Measurements from ENCODE around the gene KRT7.

The KRT7 gene

GRCh38 chr12:52254965-52255751 lies 22.1 kb downstream of the KRT7 start:
- no peak overlapping the region for H3K4me3 ChIP-seq (ENCODE audit: insufficient read depth, low read length, poor library complexity, severe bottlenecking)
- no peaks in the 10 kb centered on the region for H3K27me3 ChIP-seq (ENCODE audit: low read length)
- no peaks in the 10 kb centered on the region for H3K36me3 ChIP-seq (ENCODE audit: low read length)
- H3K27ac ChIP-seq (ENCODE audit: low read depth, low read length), result no peak overlapping the region
- TF ChIP-seq CTCF (IDR thresholded peaks at IDR 0.05; ENCODE audit: insufficient read depth, low read length, poor library complexity, severe bottlenecking) (no peak), EZH2phosphoT487 (conservative IDR thresholded peaks at IDR 0.05; ENCODE audit: low read length) (no peak)
- H3K9me2 ChIP-seq (replicated peaks; ENCODE audit: insufficient read depth, low read length), result no peaks in the 10 kb centered on the region
- H3K4me2 ChIP-seq (ENCODE audit: low read depth, low read length, poor library complexity, severe bottlenecking), result no peak overlapping the region
- H2AFZ ChIP-seq (ENCODE audit: low read depth, low read length, severe bottlenecking), result no peak overlapping the region
- no peaks in the 10 kb centered on the region for H3K9me3 ChIP-seq (ENCODE audit: insufficient read depth, low read length)
- no peaks in the 10 kb centered on the region for H4K20me1 ChIP-seq (ENCODE audit: low read depth, low read length)
- no peaks in the 10 kb centered on the region for H3K79me2 ChIP-seq (ENCODE audit: insufficient read depth, low read length)
- no peaks in the 10 kb centered on the region for H3F3A ChIP-seq (ENCODE audit: insufficient read depth)
- no peak overlapping the region for H3K9ac ChIP-seq (ENCODE audit: low read length)

GRCh38 chr12:52255926-52256583 lies 23.0 kb downstream of the KRT7 start:
- no peaks in the 10 kb centered on the region for H3F3A ChIP-seq (ENCODE audit: insufficient read depth)
- no peak overlapping the region for H3K9ac ChIP-seq (ENCODE audit: low read length)
- no peaks in the 10 kb centered on the region for H3K9me3 ChIP-seq (ENCODE audit: insufficient read depth, low read length)
- H3K4me2 ChIP-seq (ENCODE audit: low read depth, low read length, poor library complexity, severe bottlenecking), result no peak overlapping the region
- no peaks in the 10 kb centered on the region for H4K20me1 ChIP-seq (ENCODE audit: low read depth, low read length)
- no peaks in the 10 kb centered on the region for H3K79me2 ChIP-seq (ENCODE audit: insufficient read depth, low read length)
- no peaks in the 10 kb centered on the region for H3K9me2 ChIP-seq (replicated peaks; ENCODE audit: insufficient read depth, low read length)
- H3K36me3 ChIP-seq (ENCODE audit: low read length), result no peaks in the 10 kb centered on the region
- H3K27me3 ChIP-seq (ENCODE audit: low read length), result no peaks in the 10 kb centered on the region
- H3K4me3 ChIP-seq (ENCODE audit: insufficient read depth, low read length, poor library complexity, severe bottlenecking), result no peak overlapping the region
- no peak overlapping the region for H3K27ac ChIP-seq (ENCODE audit: low read depth, low read length)
- TF ChIP-seq EZH2phosphoT487 (conservative IDR thresholded peaks at IDR 0.05; ENCODE audit: low read length), result no peak
- no peak for TF ChIP-seq CTCF (IDR thresholded peaks at IDR 0.05; ENCODE audit: insufficient read depth, low read length, poor library complexity, severe bottlenecking)
- H2AFZ ChIP-seq (ENCODE audit: low read depth, low read length, severe bottlenecking), result no peak overlapping the region

GRCh38 chr12:52256584-52256935 lies 23.5 kb downstream of the KRT7 start:
- no peaks in the 10 kb centered on the region for H3K9me2 ChIP-seq (replicated peaks; ENCODE audit: insufficient read depth, low read length)
- H3F3A ChIP-seq (ENCODE audit: insufficient read depth), result no peaks in the 10 kb centered on the region
- no peak overlapping the region for H3K9ac ChIP-seq (ENCODE audit: low read length)
- no peak overlapping the region for H3K27ac ChIP-seq (ENCODE audit: low read depth, low read length)
- no peaks in the 10 kb centered on the region for H3K9me3 ChIP-seq (ENCODE audit: insufficient read depth, low read length)
- H3K79me2 ChIP-seq (ENCODE audit: insufficient read depth, low read length), result no peaks in the 10 kb centered on the region
- no peaks in the 10 kb centered on the region for H3K36me3 ChIP-seq (ENCODE audit: low read length)
- TF ChIP-seq EZH2phosphoT487 (conservative IDR thresholded peaks at IDR 0.05; ENCODE audit: low read length) (no peak), CTCF (IDR thresholded peaks at IDR 0.05; ENCODE audit: insufficient read depth, low read length, poor library complexity, severe bottlenecking) (no peak)
- no peak overlapping the region for H2AFZ ChIP-seq (ENCODE audit: low read depth, low read length, severe bottlenecking)
- no peak overlapping the region for H3K4me3 ChIP-seq (ENCODE audit: insufficient read depth, low read length, poor library complexity, severe bottlenecking)
- no peaks in the 10 kb centered on the region for H3K27me3 ChIP-seq (ENCODE audit: low read length)
- no peak overlapping the region for H3K4me2 ChIP-seq (ENCODE audit: low read depth, low read length, poor library complexity, severe bottlenecking)
- no peaks in the 10 kb centered on the region for H4K20me1 ChIP-seq (ENCODE audit: low read depth, low read length)
